Stimulated activated CD8-positive, alpha-beta memory T cell treated with anti-CD3 and anti-CD28 coated beads, Interleukin-2, amount 100 ng/mL, for 48 hours (primary cell): ENCODE measurements around the gene LRTM2.

Source experiments
- DNase-seq, 2 donors: peaks; one replicate each; pipeline ENCODE4 v3.0.0-alpha.2; 2020; ENCODE audit warnings: low read depth in 2 of 2

The LRTM2 gene

GRCh38 chr12:1829306-1829900 lies 9.0 kb downstream of the LRTM2 start:
- no peak for DNase-seq

GRCh38 chr12:1830401-1830845 lies 10.1 kb downstream of the LRTM2 start:
- DNase-seq: no peak

- DNase-seq: no peak
These were observed 10.9 kb downstream of the LRTM2 start for GRCh38 chr12:1830981-1831963.

- DNase-seq: no peak
These were observed 12.6 kb downstream of the LRTM2 start for GRCh38 chr12:1832801-1833595.

- DNase-seq: no peak
These were observed 13.2 kb downstream of the LRTM2 start for GRCh38 chr12:1833596-1834028.

- no peak for DNase-seq
These were observed 14.0 kb downstream of the LRTM2 start for GRCh38 chr12:1834186-1834925.

- DNase-seq: no peak
These were observed 15.1 kb downstream of the LRTM2 start for GRCh38 chr12:1835211-1836131.

GRCh38 chr12:1836241-1836803 lies 16.0 kb downstream of the LRTM2 start:
- DNase-seq: no peak

GRCh38 chr12:1836854-1837421 lies 16.6 kb downstream of the LRTM2 start:
- DNase-seq: no peak

- no peak for DNase-seq
These were observed 17.3 kb downstream of the LRTM2 start for GRCh38 chr12:1837541-1838204.

GRCh38 chr12:1838205-1838993 lies 18.0 kb downstream of the LRTM2 start:
- no peak for DNase-seq

- no peak for DNase-seq
These were observed 18.6 kb downstream of the LRTM2 start for GRCh38 chr12:1838994-1839365.

GRCh38 chr12:1839464-1839863 lies 19.1 kb downstream of the LRTM2 start:
- no peak for DNase-seq

GRCh38 chr12:1839956-1840951 lies 19.9 kb downstream of the LRTM2 start:
- no peak for DNase-seq

- no peak for DNase-seq
These were observed 20.6 kb downstream of the LRTM2 start for GRCh38 chr12:1840981-1841425.

- DNase-seq: no peak
These were observed 21.3 kb downstream of the LRTM2 start for GRCh38 chr12:1841586-1842182.
